DOHH2 (cell line): ENCODE results near the gene SH3GLB1.

ENCODE experiments used
- H3F3A ChIP-seq: fragments of 200-600 bp; sonication (generic), shearing (Covaris generic); 2 replicates; pipeline ENCODE4 v1.6.0; 2016; ENCODE audit warnings: antibody characterized with exemption, mild to moderate bottlenecking; ENCODE audit not compliant: control insufficient read depth, insufficient read depth
- H3K27ac ChIP-seq: fragments of 200-600 bp; sonication (generic); 2 replicates; pipeline ENCODE4 v1.5.1; 2014; ENCODE audit warnings: low read depth, mild to moderate bottlenecking, low read length, moderate library complexity
- H3K27me3 ChIP-seq: fragments of 200-600 bp; sonication (generic); 2 replicates; pipeline ENCODE4 v1.6.1; 2014; ENCODE audit warnings: mild to moderate bottlenecking, low read length, mixed read lengths; ENCODE audit not compliant: control insufficient read depth
- H3K36me3 ChIP-seq: fragments of 200-600 bp; sonication (generic); 2 replicates; pipeline ENCODE4 v1.6.1; 2014; ENCODE audit warnings: mild to moderate bottlenecking, low read length, moderate library complexity, mixed read lengths; ENCODE audit not compliant: control insufficient read depth
- H3K4me1 ChIP-seq: fragments of 200-600 bp; sonication (generic); 2 replicates; pipeline ENCODE4 v1.6.1; 2014; ENCODE audit warnings: mild to moderate bottlenecking, low read length, mixed read lengths; ENCODE audit not compliant: control insufficient read depth
- H3K4me2 ChIP-seq: fragments of 200-600 bp; sonication (generic); 2 replicates; pipeline ENCODE4 v1.6.0; 2014; ENCODE audit warnings: mild to moderate bottlenecking, low read length, moderate library complexity
- H3K4me3 ChIP-seq: fragments of 200-600 bp; sonication (generic); 2 replicates; pipeline ENCODE4 v1.5.1; 2014; ENCODE audit warnings: mild to moderate bottlenecking, low read length, mixed read lengths
- H3K79me2 ChIP-seq: fragments of 200-600 bp; sonication (generic); 2 replicates; pipeline ENCODE4 v1.6.1; 2014; ENCODE audit warnings: mild to moderate bottlenecking, low read length, mixed read lengths; ENCODE audit not compliant: control insufficient read depth
- H3K9me2 ChIP-seq: fragments of 200-600 bp; sonication (generic); replicated peaks from 2 replicates; pipeline ENCODE4 v1.6.1; 2014; ENCODE audit warnings: mild to moderate bottlenecking, low read length, mixed read lengths; ENCODE audit not compliant: control insufficient read depth
- H3K9me3 ChIP-seq: fragments of 200-600 bp; sonication (generic); 2 replicates; pipeline ENCODE4 v1.6.1; 2014; ENCODE audit warnings: antibody characterized with exemption, low read length, mixed read lengths; ENCODE audit not compliant: control insufficient read depth, insufficient read depth
- H4K20me1 ChIP-seq: fragments of 200-600 bp; sonication (generic); 2 replicates; pipeline ENCODE4 v1.6.0; 2014; ENCODE audit warnings: low read depth, mild to moderate bottlenecking, antibody characterized with exemption, low read length, moderate library complexity; ENCODE audit not compliant: control insufficient read depth, insufficient read depth
- CTCF ChIP-seq: fragments of 200-600 bp; sonication (generic); IDR thresholded peaks from one replicate; pipeline ENCODE4 v1.5.1; 2014; ENCODE audit warnings: antibody characterized with exemption, mild to moderate bottlenecking, low read depth, low read length; ENCODE audit not compliant: poor library complexity, severe bottlenecking
- EZH2phosphoT487 ChIP-seq: fragments of 200-600 bp; sonication (generic); IDR thresholded peaks from 2 replicates; pipeline ENCODE4 v1.6.1; 2017; ENCODE audit warnings: borderline replicate concordance, mild to moderate bottlenecking, antibody characterized with exemption, low read length, moderate library complexity, mixed read lengths

Gene SH3GLB1

GRCh38 chr1:86712088-86712860, 7.9 kb downstream of the SH3GLB1 start:
- Histone ChIP-seq H3K27me3 (no peaks in the 10 kb centered on the region), H3K4me3 (no peak overlapping the region), H3K9me2 (no peaks in the 10 kb centered on the region), H3K4me2 (no peak overlapping the region), H3K9me3 (no peaks in the 10 kb centered on the region), H3F3A (no peaks in the 10 kb centered on the region), H3K79me2 (peaks cover 97% of the 10 kb centered on the region), H3K4me1 (peaks cover 14% of the 10 kb centered on the region), H3K27ac (no peak overlapping the region), H3K36me3 (peaks cover 38% of the 10 kb centered on the region), H4K20me1 (0 out of 2 replicates have a peak, but pooled peaks cover 3% of the 10 kb centered on the region)
- TF ChIP-seq CTCF (no peak), EZH2phosphoT487 (no peak)

GRCh38 chr1:86713477-86713876, 9.1 kb downstream of the SH3GLB1 start:
- TF ChIP-seq EZH2phosphoT487 = no peak
- TF ChIP-seq CTCF = no peak
- Histone ChIP-seq H3K4me3 (no peak overlapping the region), H3K9me3 (no peaks in the 10 kb centered on the region), H3K27ac (no peak overlapping the region), H3F3A (no peaks in the 10 kb centered on the region), H3K4me1 (0 out of 2 replicates have a peak, but pooled peaks cover 13% of the 10 kb centered on the region), H3K36me3 (peaks cover 38% of the 10 kb centered on the region), H3K9me2 (no peaks in the 10 kb centered on the region), H4K20me1 (0 out of 2 replicates have a peak, but pooled peaks cover 3% of the 10 kb centered on the region), H3K4me2 (no peak overlapping the region), H3K27me3 (no peaks in the 10 kb centered on the region), H3K79me2 (peaks cover 92% of the 10 kb centered on the region)

- 0 out of 2 replicates have a peak, but pooled peaks cover 13% of the 10 kb centered on the region for H3K4me1 ChIP-seq
- H3K9me2 ChIP-seq = no peaks in the 10 kb centered on the region
- peaks cover 43% of the 10 kb centered on the region for H3K36me3 ChIP-seq
- H3F3A ChIP-seq = no peaks in the 10 kb centered on the region; the same call in 1 of the 2 replicates
- H4K20me1 ChIP-seq = 0 out of 2 replicates have a peak, but pooled peaks cover 3% of the 10 kb centered on the region
- no peak overlapping the region for H3K4me3 ChIP-seq
- H3K79me2 ChIP-seq = peaks cover 89% of the 10 kb centered on the region
- H3K4me2 ChIP-seq = no peak overlapping the region
- no peak for TF ChIP-seq EZH2phosphoT487
- TF ChIP-seq CTCF = no peak
- no peaks in the 10 kb centered on the region for H3K27me3 ChIP-seq
- H3K27ac ChIP-seq = no peak overlapping the region
- H3K9me3 ChIP-seq = no peaks in the 10 kb centered on the region
These were observed 9.8 kb downstream of the SH3GLB1 start for GRCh38 chr1:86714159-86714558.
